HEK293 (cell line): Measurements from ENCODE around the gene CEP68.

ENCODE experiments used
- GLI2 ChIP-seq: fragments of 450-650 bp; formaldehyde crosslinking; IDR thresholded peaks from 2 replicates; pipeline ENCODE4; 2017; ENCODE audit warnings: missing biosample characterization, missing genetic modification characterization, low read depth, borderline replicate concordance
- GLI4 ChIP-seq: fragments of 450-650 bp; formaldehyde crosslinking; IDR thresholded peaks from 2 replicates; pipeline ENCODE4 v1.5.1; 2016; ENCODE audit warnings: missing biosample characterization, missing genetic modification characterization
- INSM2 ChIP-seq: fragments of 450-650 bp; formaldehyde crosslinking; IDR thresholded peaks from 2 replicates; pipeline ENCODE4 v1.5.1; 2016; ENCODE audit warnings: missing biosample characterization, missing genetic modification characterization
- KLF9 ChIP-seq: fragments of 450-650 bp; formaldehyde crosslinking; IDR thresholded peaks from 2 replicates; pipeline ENCODE4 v1.5.1; 2016; ENCODE audit warnings: missing biosample characterization, missing genetic modification characterization, low read depth
- MYNN ChIP-seq: fragments of 450-650 bp; formaldehyde crosslinking; IDR thresholded peaks from 2 replicates; pipeline ENCODE4 v1.5.1; 2016; ENCODE audit warnings: missing biosample characterization, missing genetic modification characterization, borderline replicate concordance
- MZF1 ChIP-seq: fragments of 450-650 bp; formaldehyde crosslinking; IDR thresholded peaks from 2 replicates; pipeline ENCODE4 v1.5.1; 2017; ENCODE audit warnings: missing biosample characterization, missing genetic modification characterization, borderline replicate concordance
- OSR2 ChIP-seq: fragments of 450-650 bp; formaldehyde crosslinking; IDR thresholded peaks from 2 replicates; pipeline ENCODE4 v1.5.1; 2016; ENCODE audit warnings: missing biosample characterization, missing genetic modification characterization
- SP3 ChIP-seq: fragments of 450-650 bp; formaldehyde crosslinking; IDR thresholded peaks from 2 replicates; pipeline ENCODE4 v1.5.1; 2016; ENCODE audit warnings: missing biosample characterization, missing genetic modification characterization
- SP7 ChIP-seq: fragments of 450-650 bp; formaldehyde crosslinking; IDR thresholded peaks from 2 replicates; pipeline ENCODE4 v1.5.1; 2016; ENCODE audit warnings: missing biosample characterization, missing genetic modification characterization
- TCF7L2 ChIP-seq: IDR thresholded peaks from 2 replicates; pipeline ENCODE4 v1.6.1; 2011; ENCODE audit warnings: low read depth, mild to moderate bottlenecking, inconsistent platforms, low read length, moderate library complexity, borderline replicate concordance
- ZBTB11 ChIP-seq: fragments of 450-650 bp; formaldehyde crosslinking; conservative IDR thresholded peaks from 2 replicates; pipeline ENCODE4 v1.5.1; 2016; ENCODE audit warnings: low read depth, missing biosample characterization, missing genetic modification characterization
- ZBTB17 ChIP-seq: fragments of 450-650 bp; formaldehyde crosslinking; IDR thresholded peaks from 2 replicates; pipeline ENCODE4 v1.5.1; 2016; ENCODE audit warnings: missing biosample characterization, missing genetic modification characterization
- ZBTB26 ChIP-seq: fragments of 450-650 bp; formaldehyde crosslinking; optimal IDR thresholded peaks from 2 replicates; pipeline ENCODE3; 2016; ENCODE audit warnings: missing biosample characterization, mild to moderate bottlenecking, missing genetic modification characterization
- ZBTB7A ChIP-seq: fragments of 450-650 bp; formaldehyde crosslinking; IDR thresholded peaks from 2 replicates; pipeline ENCODE4 v1.5.1; 2016; ENCODE audit warnings: low read depth, missing biosample characterization, missing genetic modification characterization
- ZEB2 ChIP-seq: fragments of 450-650 bp; formaldehyde crosslinking; IDR thresholded peaks from 2 replicates; pipeline ENCODE4 v1.5.1; 2016; ENCODE audit warnings: missing biosample characterization, missing genetic modification characterization
- ZFP37 ChIP-seq: fragments of 450-650 bp; formaldehyde crosslinking; IDR thresholded peaks from 2 replicates; pipeline ENCODE4 v1.5.1; 2016; ENCODE audit warnings: missing biosample characterization, missing genetic modification characterization
- ZNF19 ChIP-seq: fragments of 450-650 bp; formaldehyde crosslinking; IDR thresholded peaks from 2 replicates; pipeline ENCODE4; 2016; ENCODE audit warnings: missing biosample characterization, missing genetic modification characterization, low read depth
- ZNF202 ChIP-seq: fragments of 450-650 bp; formaldehyde crosslinking; IDR thresholded peaks from 2 replicates; pipeline ENCODE4 v1.5.1; 2016; ENCODE audit warnings: missing biosample characterization, missing genetic modification characterization, borderline replicate concordance
- ZNF211 ChIP-seq: fragments of 450-650 bp; formaldehyde crosslinking; IDR thresholded peaks from 2 replicates; pipeline ENCODE4 v1.5.1; 2016; ENCODE audit warnings: low read depth, missing biosample characterization, missing genetic modification characterization
- ZNF221 ChIP-seq: fragments of 450-650 bp; formaldehyde crosslinking; IDR thresholded peaks from 2 replicates; pipeline ENCODE4 v1.5.1; 2017; ENCODE audit warnings: missing biosample characterization, missing genetic modification characterization, borderline replicate concordance
- ZNF23 ChIP-seq: fragments of 450-650 bp; formaldehyde crosslinking; IDR thresholded peaks from 2 replicates; pipeline ENCODE4 v1.5.1; 2016; ENCODE audit warnings: missing biosample characterization, missing genetic modification characterization, borderline replicate concordance
- ZNF24 ChIP-seq: fragments of 450-650 bp; formaldehyde crosslinking; IDR thresholded peaks from 2 replicates; pipeline ENCODE4 v1.5.1; 2016; ENCODE audit warnings: missing biosample characterization, missing genetic modification characterization
- ZNF302 ChIP-seq: fragments of 450-650 bp; formaldehyde crosslinking; IDR thresholded peaks from 2 replicates; pipeline ENCODE4 v1.5.1; 2016; ENCODE audit warnings: missing biosample characterization, missing genetic modification characterization, low read depth
- ZNF48 ChIP-seq: fragments of 450-650 bp; formaldehyde crosslinking; IDR thresholded peaks from 2 replicates; pipeline ENCODE4 v1.5.1; 2016; ENCODE audit warnings: missing biosample characterization, missing genetic modification characterization
- ZNF548 ChIP-seq: fragments of 450-650 bp; formaldehyde crosslinking; IDR thresholded peaks from 2 replicates; pipeline ENCODE4 v1.5.1; 2016; ENCODE audit warnings: missing biosample characterization, missing genetic modification characterization
- ZNF558 ChIP-seq: fragments of 450-650 bp; formaldehyde crosslinking; IDR thresholded peaks from 2 replicates; pipeline ENCODE4 v1.5.1; 2016; ENCODE audit warnings: missing biosample characterization, missing genetic modification characterization
- ZNF660 ChIP-seq: fragments of 450-650 bp; IDR thresholded peaks from 2 replicates; pipeline ENCODE4 v1.5.1; 2018; ENCODE audit warnings: missing biosample characterization, mild to moderate bottlenecking, missing genetic modification characterization
- ZNF664 ChIP-seq: fragments of 450-650 bp; formaldehyde crosslinking; IDR thresholded peaks from 2 replicates; pipeline ENCODE4 v1.5.1; 2016; ENCODE audit warnings: missing biosample characterization, missing genetic modification characterization
- ZNF76 ChIP-seq: fragments of 450-650 bp; formaldehyde crosslinking; IDR thresholded peaks from 2 replicates; pipeline ENCODE4; 2016; ENCODE audit warnings: low read depth, missing biosample characterization, missing genetic modification characterization, borderline replicate concordance
- ZNF785 ChIP-seq: fragments of 450-650 bp; formaldehyde crosslinking; IDR thresholded peaks from 2 replicates; pipeline ENCODE4 v1.5.1; 2016; ENCODE audit warnings: missing biosample characterization, missing genetic modification characterization
- TF ChIP-seq, protein P1 (sequence below): fragments of 450-650 bp; formaldehyde crosslinking; IDR thresholded peaks from 2 replicates; pipeline ENCODE4 v1.5.1; 2016; ENCODE audit warnings: missing biosample characterization, missing genetic modification characterization
- TF ChIP-seq, protein P2 (sequence below): sonication (generic); formaldehyde crosslinking; IDR thresholded peaks from 2 replicates; pipeline ENCODE4 v1.8.1; 2022; ENCODE audit warnings: mild to moderate bottlenecking, moderate library complexity, missing genetic modification reagents

Gene CEP68

DNA sequence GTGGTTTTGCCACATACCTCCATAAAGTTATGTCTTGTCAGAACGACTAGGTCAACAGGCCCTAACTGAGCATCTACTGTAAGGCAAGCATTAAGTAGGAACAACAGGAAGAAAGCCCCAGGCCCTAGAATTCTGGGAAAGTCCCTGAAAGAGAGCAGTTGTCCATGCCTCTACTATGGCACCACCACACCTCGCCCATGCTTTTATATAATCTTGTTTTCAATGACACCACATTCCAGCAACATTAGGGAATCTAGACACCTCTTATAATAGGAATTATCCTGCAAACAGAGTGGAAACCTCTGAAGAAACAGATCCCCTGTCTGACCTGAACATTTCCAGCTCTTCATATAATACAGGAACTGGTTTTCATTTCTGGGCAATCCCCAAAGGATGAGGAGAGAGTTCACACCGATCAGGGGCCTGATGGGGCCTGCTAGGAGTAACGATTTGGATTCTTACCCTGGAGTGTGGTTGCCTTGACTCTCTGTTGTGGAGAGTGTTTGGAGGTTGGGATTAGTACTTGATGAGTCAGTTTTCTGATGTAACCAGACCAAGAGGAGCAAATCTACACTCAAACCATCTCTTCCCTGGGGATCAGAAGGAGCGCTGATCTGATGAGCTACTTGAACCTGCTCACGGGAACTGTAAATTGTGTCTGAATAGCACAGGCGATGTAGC is 31.9 kb upstream of the CEP68 start (continued):
- TF ChIP-seq ZNF48 (tag by site-specific recombination) (no peak), SP7 (tag by site-specific recombination) (0 out of 2 replicates have a peak, but pooled peaks have one; percentile 21), ZNF76 (no peak), KLF9 (tag by site-specific recombination) (no peak), ZNF24 (tag by site-specific recombination) (0 out of 2 replicates have a peak, but pooled peaks have one; percentile 55), ZBTB11 (no peak), ZBTB26 (tag by site-specific recombination) (no peak), ZNF202 (tag by site-specific recombination) (no peak), ZNF660 (tag by site-specific recombination) (peak; percentile 42; the same call in 1 of the 2 replicates), ZFP37 (tag by site-specific recombination) (no peak), ZNF302 (tag by site-specific recombination) (no peak), GLI4 (no peak), OSR2 (peak; percentile 51), INSM2 (tag by site-specific recombination) (no peak), ZNF23 (tag by site-specific recombination) (no peak), ZNF664 (tag by site-specific recombination) (peak; percentile 83), ZNF558 (no peak), MZF1 (tag by site-specific recombination) (peak; percentile 71; the same call in 1 of the 2 replicates), SP3 (tag by site-specific recombination) (no peak), ZBTB7A (tag by site-specific recombination) (no peak), ZNF221 (tag by site-specific recombination) (no peak), ZNF548 (tag by site-specific recombination) (no peak), TCF7L2 (no peak), ZNF211 (tag by site-specific recombination) (no peak), ZNF785 (tag by site-specific recombination) (no peak), ZBTB17 (peak; percentile 94), ZNF19 (tag by site-specific recombination) (no peak), MYNN (no peak), GLI2 (tag by site-specific recombination) (no peak), ZEB2 (tag by site-specific recombination) (peak; percentile 48; the same call in 1 of the 2 replicates)
- TF ChIP-seq, protein P1, sequence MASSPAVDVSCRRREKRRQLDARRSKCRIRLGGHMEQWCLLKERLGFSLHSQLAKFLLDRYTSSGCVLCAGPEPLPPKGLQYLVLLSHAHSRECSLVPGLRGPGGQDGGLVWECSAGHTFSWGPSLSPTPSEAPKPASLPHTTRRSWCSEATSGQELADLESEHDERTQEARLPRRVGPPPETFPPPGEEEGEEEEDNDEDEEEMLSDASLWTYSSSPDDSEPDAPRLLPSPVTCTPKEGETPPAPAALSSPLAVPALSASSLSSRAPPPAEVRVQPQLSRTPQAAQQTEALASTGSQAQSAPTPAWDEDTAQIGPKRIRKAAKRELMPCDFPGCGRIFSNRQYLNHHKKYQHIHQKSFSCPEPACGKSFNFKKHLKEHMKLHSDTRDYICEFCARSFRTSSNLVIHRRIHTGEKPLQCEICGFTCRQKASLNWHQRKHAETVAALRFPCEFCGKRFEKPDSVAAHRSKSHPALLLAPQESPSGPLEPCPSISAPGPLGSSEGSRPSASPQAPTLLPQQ (tag by site-specific recombination), result no peak; the same call in 1 of the 2 replicates
- TF ChIP-seq, protein P2, sequence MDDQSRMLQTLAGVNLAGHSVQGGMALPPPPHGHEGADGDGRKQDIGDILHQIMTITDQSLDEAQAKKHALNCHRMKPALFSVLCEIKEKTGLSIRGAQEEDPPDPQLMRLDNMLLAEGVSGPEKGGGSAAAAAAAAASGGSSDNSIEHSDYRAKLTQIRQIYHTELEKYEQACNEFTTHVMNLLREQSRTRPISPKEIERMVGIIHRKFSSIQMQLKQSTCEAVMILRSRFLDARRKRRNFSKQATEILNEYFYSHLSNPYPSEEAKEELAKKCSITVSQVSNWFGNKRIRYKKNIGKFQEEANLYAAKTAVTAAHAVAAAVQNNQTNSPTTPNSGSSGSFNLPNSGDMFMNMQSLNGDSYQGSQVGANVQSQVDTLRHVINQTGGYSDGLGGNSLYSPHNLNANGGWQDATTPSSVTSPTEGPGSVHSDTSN, result no peak
